ENCODE results near the gene CEL.

DNA sequence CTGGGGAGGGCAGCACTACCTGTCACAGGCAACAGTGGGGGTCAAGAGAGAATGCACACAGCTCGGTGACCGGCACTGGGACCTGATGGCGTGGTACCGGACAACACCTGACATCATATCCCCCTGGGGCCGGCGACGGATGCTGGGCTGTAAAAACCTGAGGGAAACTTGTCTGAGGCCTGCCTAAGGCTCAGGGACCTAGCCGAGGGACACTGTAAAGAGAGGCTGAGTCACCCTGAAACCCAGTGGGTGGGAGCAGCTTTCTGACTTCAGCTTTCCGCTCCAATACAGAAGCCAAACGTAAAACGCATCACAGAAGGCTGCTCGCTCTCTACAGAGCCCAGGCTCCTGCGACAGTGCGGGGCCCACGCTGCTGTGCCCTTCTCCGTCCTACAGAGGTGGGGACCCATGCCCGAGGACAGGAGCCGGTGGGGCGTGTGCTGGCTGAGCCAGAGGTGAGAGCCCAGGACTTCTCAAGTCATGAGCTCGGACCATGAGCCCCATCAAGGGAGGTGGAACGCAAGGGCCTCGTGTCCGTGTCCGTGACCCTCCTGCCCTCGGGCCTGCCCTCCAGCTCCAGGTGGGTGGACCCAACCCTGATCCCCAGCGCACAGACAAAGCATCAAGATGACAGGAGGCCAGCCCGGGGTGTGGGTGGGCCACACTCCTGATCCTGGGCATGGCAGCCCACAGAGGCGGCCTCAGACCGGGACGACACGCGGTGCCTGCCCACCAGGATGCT is 54.0 kb downstream of the CEL start:
- peak; percentile 67; the same call in 1 of the 2 replicates for TF ChIP-seq JUNB (IDR thresholded peaks at IDR 0.05)
- TF ChIP-seq, protein P1, sequence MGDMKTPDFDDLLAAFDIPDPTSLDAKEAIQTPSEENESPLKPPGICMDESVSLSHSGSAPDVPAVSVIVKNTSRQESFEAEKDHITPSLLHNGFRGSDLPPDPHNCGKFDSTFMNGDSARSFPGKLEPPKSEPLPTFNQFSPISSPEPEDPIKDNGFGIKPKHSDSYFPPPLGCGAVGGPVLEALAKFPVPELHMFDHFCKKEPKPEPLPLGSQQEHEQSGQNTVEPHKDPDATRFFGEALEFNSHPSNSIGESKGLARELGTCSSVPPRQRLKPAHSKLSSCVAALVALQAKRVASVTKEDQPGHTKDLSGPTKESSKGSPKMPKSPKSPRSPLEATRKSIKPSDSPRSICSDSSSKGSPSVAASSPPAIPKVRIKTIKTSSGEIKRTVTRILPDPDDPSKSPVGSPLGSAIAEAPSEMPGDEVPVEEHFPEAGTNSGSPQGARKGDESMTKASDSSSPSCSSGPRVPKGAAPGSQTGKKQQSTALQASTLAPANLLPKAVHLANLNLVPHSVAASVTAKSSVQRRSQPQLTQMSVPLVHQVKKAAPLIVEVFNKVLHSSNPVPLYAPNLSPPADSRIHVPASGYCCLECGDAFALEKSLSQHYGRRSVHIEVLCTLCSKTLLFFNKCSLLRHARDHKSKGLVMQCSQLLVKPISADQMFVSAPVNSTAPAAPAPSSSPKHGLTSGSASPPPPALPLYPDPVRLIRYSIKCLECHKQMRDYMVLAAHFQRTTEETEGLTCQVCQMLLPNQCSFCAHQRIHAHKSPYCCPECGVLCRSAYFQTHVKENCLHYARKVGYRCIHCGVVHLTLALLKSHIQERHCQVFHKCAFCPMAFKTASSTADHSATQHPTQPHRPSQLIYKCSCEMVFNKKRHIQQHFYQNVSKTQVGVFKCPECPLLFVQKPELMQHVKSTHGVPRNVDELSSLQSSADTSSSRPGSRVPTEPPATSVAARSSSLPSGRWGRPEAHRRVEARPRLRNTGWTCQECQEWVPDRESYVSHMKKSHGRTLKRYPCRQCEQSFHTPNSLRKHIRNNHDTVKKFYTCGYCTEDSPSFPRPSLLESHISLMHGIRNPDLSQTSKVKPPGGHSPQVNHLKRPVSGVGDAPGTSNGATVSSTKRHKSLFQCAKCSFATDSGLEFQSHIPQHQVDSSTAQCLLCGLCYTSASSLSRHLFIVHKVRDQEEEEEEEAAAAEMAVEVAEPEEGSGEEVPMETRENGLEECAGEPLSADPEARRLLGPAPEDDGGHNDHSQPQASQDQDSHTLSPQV (IDR thresholded peaks at IDR 0.05), result no peak
